CD4-positive, alpha-beta T cell (primary cell): ENCODE data around the gene INHBA. TPM values are rescaled to one million over a fixed set of nuclear protein-coding genes. Genes with fewer than 3 reads are reported as not detected.

Source experiments
- ATAC-seq: fragments of 200-7000 bp; cut with Tn5 transposase; one replicate; pipeline ENCODE4 v1.10.0; 2022; ENCODE audit warnings: mild to moderate bottlenecking; ENCODE audit not compliant: poor library complexity
- CTCF ChIA-PET: fragments of 350-600 bp; sonication (Branson Sonifier 250); formaldehyde crosslinking; loops from one replicate; lab custom pipeline; 2021; ENCODE audit warnings: antibody characterized with exemption, inconsistent platforms; lab: Charles Lee
- POLR2A ChIA-PET: fragments of 350-600 bp; sonication (Branson Sonifier 250); formaldehyde crosslinking; loops from one replicate; lab custom pipeline; 2021; ENCODE audit warnings: antibody characterized with exemption, inconsistent platforms; lab: Charles Lee
- DNase-seq, 14 experiments: peaks; one replicate each; pipeline ENCODE4 v3.0.0-alpha.2; 2013 to 2020; ENCODE audit warnings: mixed read lengths in 2 of 14
- H3K27ac ChIP-seq, 2 donors: one replicate each; pipeline versions ENCODE4 v1.5.1 to v1.7.0; 2013; ENCODE audit warnings: low read length in 2 of 2, low read depth in 1 of 2, mild to moderate bottlenecking in 1 of 2
- H3K27me3 ChIP-seq, 2 experiments: 1 replicate in 1 of 2; 2 replicates in 1 of 2; pipeline versions ENCODE4 v1.6.1 to v1.7.0; 2013; ENCODE audit warnings: low read length in 2 of 2, control low read depth in 1 of 2, mild to moderate bottlenecking in 1 of 2, moderate library complexity in 1 of 2; ENCODE audit not compliant: insufficient read depth in 2 of 2, control insufficient read depth in 1 of 2
- H3K36me3 ChIP-seq: one replicate; pipeline ENCODE4 v1.6.1; 2013; ENCODE audit warnings: low read length, control low read depth; ENCODE audit not compliant: insufficient read depth
- H3K4me1 ChIP-seq: one replicate; pipeline ENCODE4 v1.6.1; 2013; ENCODE audit warnings: low read length, control low read depth; ENCODE audit not compliant: insufficient read depth
- H3K4me3 ChIP-seq: one replicate; pipeline ENCODE4 v1.5.1; 2013; ENCODE audit warnings: mild to moderate bottlenecking, low read length, moderate library complexity
- H3K9me3 ChIP-seq, 2 experiments: 1 replicate in 1 of 2; 2 replicates in 1 of 2; pipeline versions ENCODE4 v1.6.1 to v1.7.0; 2013; ENCODE audit warnings: low read length in 2 of 2, mild to moderate bottlenecking in 2 of 2, control low read depth in 1 of 2, moderate library complexity in 1 of 2; ENCODE audit not compliant: control insufficient read depth in 1 of 2, insufficient read depth in 1 of 2
- H3K27ac Mint-ChIP-seq: one replicate; pipeline ENCODE4 v1.8.0; 2020; ENCODE audit warnings: mixed read lengths
- H3K27me3 Mint-ChIP-seq: one replicate; pipeline ENCODE4 v1.8.0; 2021; ENCODE audit warnings: mixed read lengths
- H3K36me3 Mint-ChIP-seq: one replicate; pipeline ENCODE4 v1.8.0; 2021; ENCODE audit warnings: low read depth, mixed read lengths
- H3K4me1 Mint-ChIP-seq: one replicate; pipeline ENCODE4 v1.8.0; 2021; ENCODE audit warnings: low read depth, mixed read lengths
- H3K4me3 Mint-ChIP-seq: one replicate; pipeline ENCODE4 v1.8.0; 2020; ENCODE audit warnings: mild to moderate bottlenecking, mixed read lengths
- H3K9me3 Mint-ChIP-seq: one replicate; pipeline ENCODE4 v1.8.0; 2020; ENCODE audit warnings: mixed read lengths
- intact Hi-C, 2 experiments: fragments of 100-400 bp; cut with DNase I in 1 of 2; cut with micrococcal nuclease in 1 of 2; formaldehyde crosslinking; loops; one replicate each; pipeline versions ENCODE4 v1.15.1 to v1.9.0; 2023 to 2025; cut with DNase I, micrococcal nuclease
- total RNA-seq, 174 experiments: library from RNA in 2 of 174; stranded (reverse) in 2 of 174; gene quantifications; one replicate each; pipeline ENCODE4 v1.2.3 and lab custom pipeline; 2021 to 2026
- TF ChIP-seq, protein P1 (sequence below): fragments of 200-600 bp; IDR thresholded peaks from one replicate; pipeline ENCODE4 v1.8.0; 2022; ENCODE audit warnings: antibody characterized with exemption, mild to moderate bottlenecking

Gene INHBA
- total RNA-seq, 2 experiments from 2014 or later = not detected

DNA sequence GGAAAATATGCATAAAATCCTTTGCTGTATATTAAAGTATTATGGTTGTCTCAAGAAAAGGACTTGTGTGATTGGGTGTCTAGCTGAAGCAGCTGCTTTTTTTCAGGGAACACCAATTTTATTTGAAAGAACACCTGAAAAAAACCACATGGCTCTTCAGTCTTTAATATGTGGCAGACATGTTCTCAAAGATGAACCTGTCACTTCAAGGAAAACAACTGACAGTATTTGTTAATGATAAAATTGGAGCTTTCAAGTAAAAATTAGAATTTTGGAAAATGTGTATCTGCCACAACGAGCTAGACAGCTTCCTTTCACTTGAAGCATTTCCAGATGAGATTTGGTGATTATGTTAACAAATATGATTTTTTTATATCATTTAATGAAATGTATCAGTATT, 59.3 kb downstream of the INHBA start:
- TF ChIP-seq, protein P1, sequence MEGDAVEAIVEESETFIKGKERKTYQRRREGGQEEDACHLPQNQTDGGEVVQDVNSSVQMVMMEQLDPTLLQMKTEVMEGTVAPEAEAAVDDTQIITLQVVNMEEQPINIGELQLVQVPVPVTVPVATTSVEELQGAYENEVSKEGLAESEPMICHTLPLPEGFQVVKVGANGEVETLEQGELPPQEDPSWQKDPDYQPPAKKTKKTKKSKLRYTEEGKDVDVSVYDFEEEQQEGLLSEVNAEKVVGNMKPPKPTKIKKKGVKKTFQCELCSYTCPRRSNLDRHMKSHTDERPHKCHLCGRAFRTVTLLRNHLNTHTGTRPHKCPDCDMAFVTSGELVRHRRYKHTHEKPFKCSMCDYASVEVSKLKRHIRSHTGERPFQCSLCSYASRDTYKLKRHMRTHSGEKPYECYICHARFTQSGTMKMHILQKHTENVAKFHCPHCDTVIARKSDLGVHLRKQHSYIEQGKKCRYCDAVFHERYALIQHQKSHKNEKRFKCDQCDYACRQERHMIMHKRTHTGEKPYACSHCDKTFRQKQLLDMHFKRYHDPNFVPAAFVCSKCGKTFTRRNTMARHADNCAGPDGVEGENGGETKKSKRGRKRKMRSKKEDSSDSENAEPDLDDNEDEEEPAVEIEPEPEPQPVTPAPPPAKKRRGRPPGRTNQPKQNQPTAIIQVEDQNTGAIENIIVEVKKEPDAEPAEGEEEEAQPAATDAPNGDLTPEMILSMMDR = no peak
- no peaks in the 10 kb centered on the region for H3K36me3 Mint-ChIP-seq
- Histone ChIP-seq H3K27me3 (no peaks in the 10 kb centered on the region), H3K4me1 (no peaks in the 10 kb centered on the region), H3K36me3 (no peaks in the 10 kb centered on the region), H3K4me3 (no peak overlapping the region), H3K27ac (no peak overlapping the region), H3K9me3 (peaks cover 0 to 8% of the 10 kb centered on the region in 2 experiments)
- no peaks in the 10 kb centered on the region for H3K27me3 Mint-ChIP-seq
- CTCF ChIA-PET = no interaction called here
- POLR2A ChIA-PET = no interaction called here
- H3K4me3 Mint-ChIP-seq = no peak overlapping the region
- ATAC-seq (no peak), DNase-seq (no peak)
- no peaks in the 10 kb centered on the region for H3K9me3 Mint-ChIP-seq
- H3K27ac Mint-ChIP-seq = no peak overlapping the region
- intact Hi-C loops = no loop called here
- H3K4me1 Mint-ChIP-seq = no peaks in the 10 kb centered on the region

DNA sequence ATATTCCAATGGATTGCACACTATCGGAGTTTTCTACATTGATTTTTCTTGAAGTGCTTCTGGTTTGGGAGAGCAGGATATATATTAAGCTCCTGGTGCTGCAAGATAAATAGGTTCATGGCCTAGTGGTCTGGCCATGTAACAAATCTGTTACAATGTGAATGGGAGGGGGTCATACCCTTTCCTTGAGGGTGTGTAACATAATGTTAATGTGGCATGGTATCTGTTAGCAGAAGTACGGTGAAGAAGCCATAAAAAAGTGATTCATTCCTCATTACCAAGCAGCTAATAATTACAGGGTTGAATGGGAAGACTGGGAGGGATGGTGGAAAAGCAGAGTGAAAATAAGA, 61.2 kb downstream of the INHBA start:
- H3K4me1 Mint-ChIP-seq = no peaks in the 10 kb centered on the region

DNA sequence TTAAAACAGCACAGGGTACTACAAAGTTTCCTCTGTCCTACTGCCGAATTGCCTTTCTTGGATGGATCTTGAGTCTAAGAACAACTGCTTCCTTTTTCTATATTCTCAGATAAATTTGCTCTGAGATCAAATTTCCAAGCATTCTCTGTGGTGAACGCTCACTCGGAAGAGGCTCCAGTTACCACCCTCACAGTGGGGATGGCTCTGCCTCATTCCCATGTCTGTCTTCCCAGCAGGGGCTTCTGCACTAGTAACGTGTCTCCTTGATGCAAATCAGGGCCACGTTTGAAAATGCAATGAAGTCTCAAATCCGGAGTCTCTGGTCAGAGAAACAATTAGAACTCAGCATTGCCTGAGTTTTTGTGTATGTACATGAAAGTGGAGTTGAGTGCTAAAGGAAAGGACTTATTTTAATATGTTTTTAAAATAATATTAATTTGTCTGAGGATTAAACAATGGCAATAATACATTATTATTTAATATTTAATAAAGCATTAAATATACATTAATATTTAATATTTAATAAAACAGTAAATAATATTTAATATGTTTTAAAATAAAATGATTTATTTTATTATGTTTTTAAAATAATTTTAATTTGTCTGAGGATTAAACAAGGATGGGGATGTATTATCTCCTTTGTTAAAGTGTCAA, 61.8 kb downstream of the INHBA start:
- no peak overlapping the region for H3K27ac ChIP-seq
- no peaks in the 10 kb centered on the region for H3K4me1 ChIP-seq
- POLR2A ChIA-PET = no interaction called here
- no peaks in the 10 kb centered on the region for H3K27me3 ChIP-seq
- H3K4me1 Mint-ChIP-seq = no peaks in the 10 kb centered on the region
- CTCF ChIA-PET = no interaction called here
- no peaks in the 10 kb centered on the region for H3K36me3 ChIP-seq
- no peaks in the 10 kb centered on the region for H3K27me3 Mint-ChIP-seq
- H3K4me3 Mint-ChIP-seq = no peak overlapping the region
- H3K9me3 ChIP-seq = peaks cover 0 to 5% of the 10 kb centered on the region in 2 experiments
- no peaks in the 10 kb centered on the region for H3K36me3 Mint-ChIP-seq
- TF ChIP-seq, protein P1 = no peak
- intact Hi-C loops = no loop called here
- no peak overlapping the region for H3K27ac Mint-ChIP-seq
- H3K4me3 ChIP-seq = no peak overlapping the region
- ATAC-seq = no peak
- no peaks in the 10 kb centered on the region for H3K9me3 Mint-ChIP-seq
- no peak for DNase-seq

More for the DNA sequence above, 61.2 kb downstream of the INHBA start:
- Mint-ChIP-seq H3K27me3 (no peaks in the 10 kb centered on the region), H3K36me3 (no peaks in the 10 kb centered on the region), H3K9me3 (no peaks in the 10 kb centered on the region), H3K27ac (no peak overlapping the region), H3K4me3 (no peak overlapping the region)
- Histone ChIP-seq H3K27ac (no peak overlapping the region), H3K36me3 (no peaks in the 10 kb centered on the region), H3K4me1 (no peaks in the 10 kb centered on the region), H3K9me3 (peaks cover 0 to 5% of the 10 kb centered on the region in 2 experiments), H3K27me3 (no peaks in the 10 kb centered on the region), H3K4me3 (no peak overlapping the region)
- intact Hi-C loops = no loop called here
- POLR2A ChIA-PET = no interaction called here
- TF ChIP-seq, protein P1 = no peak
- CTCF ChIA-PET = no interaction called here
- DNase-seq (no peak), ATAC-seq (no peak)
